ENCODE measurements around the gene DGAT2.

The DGAT2 gene

GRCh38 chr11:75801362-75802020 lies 32.9 kb downstream of the DGAT2 start:
- no peak for DNase-seq (ENCODE audit: low read depth)

- DNase-seq (ENCODE audit: low read depth) = no peak
These were observed 33.7 kb downstream of the DGAT2 start for GRCh38 chr11:75802021-75802912.

GRCh38 chr11:75802913-75803820 lies 34.6 kb downstream of the DGAT2 start:
- peak; percentile 64 for DNase-seq (ENCODE audit: low read depth)

- no peak for DNase-seq (ENCODE audit: low read depth)
These were observed 40.5 kb downstream of the DGAT2 start for GRCh38 chr11:75809111-75809510.

GRCh38 chr11:75809991-75810390 lies 41.4 kb downstream of the DGAT2 start:
- DNase-seq (ENCODE audit: low read depth) = no peak

GRCh38 chr11:75810637-75811390 lies 42.2 kb downstream of the DGAT2 start:
- no peak for DNase-seq (ENCODE audit: low read depth)

GRCh38 chr11:75811485-75811884 lies 42.9 kb downstream of the DGAT2 start:
- DNase-seq (ENCODE audit: low read depth) = no peak

- no peak for DNase-seq (ENCODE audit: low read depth)
These were observed 44.0 kb downstream of the DGAT2 start for GRCh38 chr11:75812542-75813040.

- no peak for DNase-seq (ENCODE audit: low read depth)
These were observed 44.5 kb downstream of the DGAT2 start for GRCh38 chr11:75813124-75813523.

- DNase-seq (ENCODE audit: low read depth) = no peak
These were observed 45.1 kb downstream of the DGAT2 start for GRCh38 chr11:75813622-75814039.

GRCh38 chr11:75814363-75814676 lies 45.7 kb downstream of the DGAT2 start:
- no peak for DNase-seq (ENCODE audit: low read depth)

GRCh38 chr11:75814677-75815344 lies 46.2 kb downstream of the DGAT2 start, which contains the start of gene UVRAG:
Gene UVRAG, plus strand, starts transcription at chr11:75815210. Its CDS starts 198 bp downstream, at chr11:75815408.
- peak; percentile 97 for DNase-seq (ENCODE audit: low read depth)

GRCh38 chr11:75815345-75816168 lies 47.0 kb downstream of the DGAT2 start:
- DNase-seq (ENCODE audit: low read depth) = no peak

- DNase-seq (ENCODE audit: low read depth) = no peak
These were observed 48.1 kb downstream of the DGAT2 start for GRCh38 chr11:75816561-75817239.

GRCh38 chr11:75820645-75821044 lies 52.1 kb downstream of the DGAT2 start:
- DNase-seq (ENCODE audit: low read depth) = no peak

GRCh38 chr11:75821202-75821601 lies 52.6 kb downstream of the DGAT2 start:
- no peak for DNase-seq (ENCODE audit: low read depth)

GRCh38 chr11:75822541-75822940 lies 54.0 kb downstream of the DGAT2 start:
- no peak for DNase-seq (ENCODE audit: low read depth)

GRCh38 chr11:75823415-75823814 lies 54.8 kb downstream of the DGAT2 start:
- DNase-seq (ENCODE audit: low read depth) = no peak

GRCh38 chr11:75823946-75824345 lies 55.4 kb downstream of the DGAT2 start:
- no peak for DNase-seq (ENCODE audit: low read depth)

All from stimulated activated CD8-positive, alpha-beta memory T cell treated with anti-CD3 and anti-CD28 coated beads, Interleukin-15, amount 100 ng/mL, for 1 hour (primary cell).